Body of pancreas (tissue), 4 donors: Measurements from ENCODE around the gene SRRD. TPM values are rescaled to one million over a fixed set of nuclear protein-coding genes. Genes with fewer than 3 reads are reported as not detected.

ENCODE experiments used
- ATAC-seq: fragments of 150-250 bp; one replicate; pipeline ENCODE4 v1.9.1; 2016
- DNase-seq, 4 donors: peaks; one replicate each; pipeline ENCODE4 v3.0.0-alpha.2; 2019
- H3K27ac ChIP-seq, 4 donors: fragments of 200-600 bp; sonication (generic); 1 replicate in 3 of 4; 2 replicates in 1 of 4; pipeline versions ENCODE4 v1.5.1 to v1.6.1; 2016 to 2019; ENCODE audit warnings: mild to moderate bottlenecking in 1 of 4, mixed read lengths in 1 of 4, moderate library complexity in 1 of 4
- H3K27me3 ChIP-seq, 2 donors: fragments of 200-600 bp; sonication (generic); one replicate each; pipeline ENCODE4 v1.6.0; 2016; ENCODE audit warnings: mild to moderate bottlenecking in 1 of 2
- H3K36me3 ChIP-seq, 2 donors: fragments of 200-600 bp; sonication (generic); replicated peaks in 1 of 2; 2 replicates each; pipeline ENCODE4 v1.5.1; 2016; ENCODE audit warnings: low read depth in 2 of 2; ENCODE audit not compliant: insufficient read depth in 1 of 2
- H3K4me1 ChIP-seq: fragments of 200-600 bp; sonication (generic); one replicate; pipeline ENCODE4 v1.6.0; 2016
- H3K4me3 ChIP-seq, 2 donors: fragments of 200-600 bp; sonication (generic); 1 replicate in 1 of 2; 2 replicates in 1 of 2; pipeline ENCODE4 v1.5.1; 2016 to 2019
- H3K9me3 ChIP-seq, 3 donors: fragments of 200-600 bp; sonication (generic); 1 replicate in 2 of 3; 2 replicates in 1 of 3; pipeline ENCODE4 v1.5.1; 2016
- POLR2A ChIP-seq, 3 donors: fragments of 450-650 bp; IDR thresholded peaks; one replicate each; pipeline ENCODE4 v1.6.1; 2016; ENCODE audit warnings: antibody characterized with exemption in 3 of 3, mild to moderate bottlenecking in 2 of 3
- WGBS, 2 donors: methylation state at CpG; one replicate each; pipeline ENCODE4 v1.1.5; 2017; 5-methylcytosine and 5-hydroxymethylcytosine counted together
- intact Hi-C: fragments of 100-400 bp; cut with DNase I; formaldehyde crosslinking; loops from one replicate; pipeline ENCODE4 v1.15.1; 2023
- total RNA-seq, 2 donors: library from RNA; depleted of rRNA; stranded (reverse); fragments of >200 nt; gene quantifications; one replicate each; pipeline ENCODE4 v1.1.0, GENCODE V29; 2016
- TF ChIP-seq, protein P1 (sequence below), 7 experiments: fragments of 450-650 bp in 4 of 7; fragments of 200-600 bp in 3 of 7; sonication (generic) in 3 of 7; IDR thresholded peaks; one replicate each; pipeline ENCODE4 v1.5.1; 2016 to 2019; ENCODE audit warnings: antibody characterized with exemption in 7 of 7

Gene SRRD
- total RNA-seq, 2 donors from 2014 or later, result 5.3 to 7.5 TPM

- Histone ChIP-seq H3K27ac (peak overlapping the region in 3 of 4 donors; percentile 82 to 88 (median 83)), H3K36me3 (peaks cover 0 to 11% of the 10 kb centered on the region in 2 donors), H3K4me1 (peaks cover 70% of the 10 kb centered on the region), H3K4me3 (no peak overlapping the region), H3K9me3 (no peaks in the 10 kb centered on the region), H3K27me3 (no peaks in the 10 kb centered on the region)
- WGBS, 2 donors, result 14 to 18% methylated on average over 1 of the region's 1 CpG
- ATAC-seq (no peak), DNase-seq (no peak)
- TF ChIP-seq, protein P1, sequence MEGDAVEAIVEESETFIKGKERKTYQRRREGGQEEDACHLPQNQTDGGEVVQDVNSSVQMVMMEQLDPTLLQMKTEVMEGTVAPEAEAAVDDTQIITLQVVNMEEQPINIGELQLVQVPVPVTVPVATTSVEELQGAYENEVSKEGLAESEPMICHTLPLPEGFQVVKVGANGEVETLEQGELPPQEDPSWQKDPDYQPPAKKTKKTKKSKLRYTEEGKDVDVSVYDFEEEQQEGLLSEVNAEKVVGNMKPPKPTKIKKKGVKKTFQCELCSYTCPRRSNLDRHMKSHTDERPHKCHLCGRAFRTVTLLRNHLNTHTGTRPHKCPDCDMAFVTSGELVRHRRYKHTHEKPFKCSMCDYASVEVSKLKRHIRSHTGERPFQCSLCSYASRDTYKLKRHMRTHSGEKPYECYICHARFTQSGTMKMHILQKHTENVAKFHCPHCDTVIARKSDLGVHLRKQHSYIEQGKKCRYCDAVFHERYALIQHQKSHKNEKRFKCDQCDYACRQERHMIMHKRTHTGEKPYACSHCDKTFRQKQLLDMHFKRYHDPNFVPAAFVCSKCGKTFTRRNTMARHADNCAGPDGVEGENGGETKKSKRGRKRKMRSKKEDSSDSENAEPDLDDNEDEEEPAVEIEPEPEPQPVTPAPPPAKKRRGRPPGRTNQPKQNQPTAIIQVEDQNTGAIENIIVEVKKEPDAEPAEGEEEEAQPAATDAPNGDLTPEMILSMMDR (IDR thresholded peaks at IDR 0.05), result no peak
- TF ChIP-seq POLR2A (IDR thresholded peaks at IDR 0.05), result no peak
- intact Hi-C loops, result no loop called here
Observed at GRCh38 chr22:26513838-26514237, 30.2 kb downstream of the SRRD start.

GRCh38 chr22:26514419-26515161, 30.9 kb downstream of the SRRD start:
- H3K27ac ChIP-seq, result peak overlapping the region in 3 of 4 donors; percentile 82 to 88 (median 83)
- intact Hi-C loops, result no loop called here

GRCh38 chr22:26515931-26516330, 32.3 kb downstream of the SRRD start:
- WGBS, 2 donors, result 62 to 68% methylated on average over 3 of the region's 3 CpGs
- DNase-seq (no peak), ATAC-seq (no peak)
- Histone ChIP-seq H3K36me3 (no peaks in the 10 kb centered on the region), H3K27ac (peak overlapping the region in 3 of 4 donors; percentile 82 to 88 (median 83)), H3K4me1 (peaks cover 73% of the 10 kb centered on the region), H3K9me3 (no peaks in the 10 kb centered on the region), H3K4me3 (no peak overlapping the region), H3K27me3 (no peaks in the 10 kb centered on the region)
- TF ChIP-seq, protein P1 (IDR thresholded peaks at IDR 0.05), result no peak
- no peak for TF ChIP-seq POLR2A (IDR thresholded peaks at IDR 0.05)
- intact Hi-C loops, result no loop called here

More at GRCh38 chr22:26514419-26515161, 30.9 kb downstream of the SRRD start:
- Histone ChIP-seq H3K4me3 (no peak overlapping the region), H3K9me3 (no peaks in the 10 kb centered on the region), H3K4me1 (peaks cover 76% of the 10 kb centered on the region), H3K36me3 (peaks cover 0 to 5% of the 10 kb centered on the region in 2 donors), H3K27me3 (no peaks in the 10 kb centered on the region)
- WGBS, 2 donors, result 45 to 59% methylated on average over 12 of the region's 12 CpGs
- ATAC-seq (no peak), DNase-seq (peak in 2 of 4 donors; percentile 37 to 61)
- TF ChIP-seq, protein P1 (IDR thresholded peaks at IDR 0.05), result no peak
- TF ChIP-seq POLR2A (IDR thresholded peaks at IDR 0.05), result peak in 1 of 3 donors; percentile 14

DNA sequence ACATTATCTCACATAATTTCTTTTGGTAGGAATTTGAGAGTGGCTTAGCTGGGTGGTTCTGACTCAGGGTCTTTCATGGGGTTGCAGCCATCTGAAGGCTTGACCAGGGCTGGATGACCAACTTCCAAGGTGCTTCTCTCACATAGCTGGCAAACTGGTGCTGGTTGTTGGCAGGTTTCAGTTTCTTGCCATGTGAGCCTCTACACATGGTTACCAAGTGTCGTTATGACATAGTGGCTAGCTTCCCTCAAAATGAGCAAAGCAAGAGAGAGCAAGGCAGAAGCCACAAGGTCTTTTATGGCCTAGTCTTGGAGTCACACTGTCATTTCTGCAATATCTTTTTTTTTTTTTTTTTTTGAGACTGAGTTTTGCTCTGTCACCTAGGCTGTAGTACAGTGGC, 32.8 kb downstream of the SRRD start:
- intact Hi-C loops, result no loop called here
- Histone ChIP-seq H3K4me3 (no peak overlapping the region), H3K4me1 (peaks cover 67% of the 10 kb centered on the region), H3K27me3 (no peaks in the 10 kb centered on the region), H3K36me3 (no peaks in the 10 kb centered on the region), H3K27ac (peak overlapping the region in 3 of 4 donors; percentile 82 to 88 (median 83)), H3K9me3 (no peaks in the 10 kb centered on the region)
- WGBS, 2 donors, result 28 to 50% methylated on average over 1 of the region's 1 CpG
- DNase-seq (peak in 3 of 4 donors; percentile 52 to 62 (median 61)), ATAC-seq (peak; percentile 25)
- no peak for TF ChIP-seq POLR2A (IDR thresholded peaks at IDR 0.05)
- TF ChIP-seq, protein P1 (IDR thresholded peaks at IDR 0.05), result no peak
